H9 (cell line): Measurements from ENCODE around the gene UBE4B. TPM values are rescaled to one million over a fixed set of nuclear protein-coding genes. Genes with fewer than 3 reads are reported as not detected.

ENCODE experiments used
- DNase-seq: peaks from one replicate; pipeline ENCODE4 v3.0.0-alpha.2; 2017
- H2AFZ ChIP-seq: one replicate; pipeline ENCODE4 v1.6.1; 2013; ENCODE audit warnings: mild to moderate bottlenecking, low read length, control low read depth, moderate library complexity
- H2AK5ac ChIP-seq: 2 replicates; pipeline ENCODE4 v1.6.1; 2013; ENCODE audit warnings: low read length, control low read depth, mixed read lengths; ENCODE audit not compliant: insufficient read length
- H2BK120ac ChIP-seq: one replicate; pipeline ENCODE4 v1.6.1; 2013; ENCODE audit warnings: low read depth, mild to moderate bottlenecking, low read length, control low read depth, inconsistent platforms; ENCODE audit not compliant: poor library complexity, severe bottlenecking
- H2BK12ac ChIP-seq: 2 replicates; pipeline ENCODE4 v1.6.1; 2013; ENCODE audit warnings: low read length, control low read depth, mixed read lengths, low read depth; ENCODE audit not compliant: insufficient read length
- H2BK15ac ChIP-seq: 2 replicates; pipeline ENCODE4 v1.6.1; 2013; ENCODE audit warnings: low read depth, low read length, control low read depth
- H2BK20ac ChIP-seq: one replicate; pipeline ENCODE4 v1.6.1; 2013; ENCODE audit warnings: low read depth, mild to moderate bottlenecking, low read length, control low read depth, inconsistent platforms; ENCODE audit not compliant: poor library complexity, severe bottlenecking
- H2BK5ac ChIP-seq: 2 replicates; pipeline ENCODE4 v1.6.1; 2013; ENCODE audit warnings: low read length, control low read depth, mixed read lengths; ENCODE audit not compliant: insufficient read length
- H3K14ac ChIP-seq: 2 replicates; pipeline ENCODE4 v1.6.1; 2013; ENCODE audit warnings: low read length, control low read depth; ENCODE audit not compliant: insufficient read depth
- H3K18ac ChIP-seq: 2 replicates; pipeline ENCODE4 v1.6.1; 2013; ENCODE audit warnings: low read depth, mild to moderate bottlenecking, mixed read lengths, low read length, control low read depth; ENCODE audit not compliant: insufficient read length
- H3K23ac ChIP-seq: 2 replicates; pipeline ENCODE4 v1.6.1; 2013; ENCODE audit warnings: low read length, control low read depth, mixed read lengths, low read depth; ENCODE audit not compliant: insufficient read length
- H3K23me2 ChIP-seq: 2 replicates; pipeline ENCODE4 v1.6.1; 2013; ENCODE audit warnings: low read depth, mild to moderate bottlenecking, mixed read lengths, low read length, control low read depth; ENCODE audit not compliant: insufficient read length, poor library complexity, severe bottlenecking
- H3K27ac ChIP-seq: 2 replicates; pipeline ENCODE4 v1.5.1; 2013; ENCODE audit warnings: low read length, control low read depth, mixed read lengths, low read depth; ENCODE audit not compliant: insufficient read length
- H3K27me3 ChIP-seq: 2 replicates; pipeline ENCODE4 v1.6.1; 2013; ENCODE audit warnings: low read length, control low read depth, inconsistent platforms; ENCODE audit not compliant: insufficient read depth
- H3K4ac ChIP-seq: 2 replicates; pipeline ENCODE4 v1.6.1; 2013; ENCODE audit warnings: low read depth, mild to moderate bottlenecking, control low read depth, inconsistent platforms, low read length, moderate library complexity
- H3K4me1 ChIP-seq: 2 replicates; pipeline ENCODE4 v1.6.1; 2013; ENCODE audit warnings: low read length, control low read depth, inconsistent platforms; ENCODE audit not compliant: insufficient read depth
- H3K4me2 ChIP-seq: 2 replicates; pipeline ENCODE4 v1.6.1; 2013; ENCODE audit warnings: low read length, control low read depth, mixed read lengths; ENCODE audit not compliant: insufficient read length, insufficient read depth
- H3K56ac ChIP-seq: 2 replicates; pipeline ENCODE4 v1.6.1; 2013; ENCODE audit warnings: low read depth, mild to moderate bottlenecking, mixed read lengths, low read length, control low read depth; ENCODE audit not compliant: insufficient read length
- H3K79me1 ChIP-seq: 2 replicates; pipeline ENCODE4 v1.6.1; 2013; ENCODE audit warnings: low read depth, mild to moderate bottlenecking, moderate library complexity, low read length, control low read depth, inconsistent platforms; ENCODE audit not compliant: insufficient read depth, poor library complexity, severe bottlenecking
- H3K79me2 ChIP-seq: 2 replicates; pipeline ENCODE4 v1.6.1; 2013; ENCODE audit warnings: low read length, control low read depth, inconsistent platforms; ENCODE audit not compliant: insufficient read depth
- H3K9ac ChIP-seq: 2 replicates; pipeline ENCODE4 v1.6.1; 2013; ENCODE audit warnings: low read length, control low read depth, mixed read lengths; ENCODE audit not compliant: insufficient read length; ENCODE audit errors: extremely low read depth
- H3K9me3 ChIP-seq: one replicate; pipeline ENCODE4 v1.6.1; 2013; ENCODE audit warnings: low read depth, low read length, inconsistent platforms; ENCODE audit not compliant: control insufficient read depth
- H3T11ph ChIP-seq: one replicate; pipeline ENCODE4 v1.6.1; 2013; ENCODE audit warnings: mild to moderate bottlenecking, low read length, control low read depth, inconsistent platforms
- H4K20me1 ChIP-seq: one replicate; pipeline ENCODE4 v1.6.1; 2013; ENCODE audit not compliant: control insufficient read depth, insufficient read length, insufficient read depth
- H4K5ac ChIP-seq: 2 replicates; pipeline ENCODE4 v1.6.1; 2013; ENCODE audit warnings: low read depth, mild to moderate bottlenecking, mixed read lengths, low read length, control low read depth; ENCODE audit not compliant: insufficient read length
- H4K8ac ChIP-seq: replicated peaks from 2 replicates; pipeline ENCODE4 v1.6.1; 2013; ENCODE audit warnings: low read length, control low read depth, mixed read lengths, low read depth; ENCODE audit not compliant: insufficient read length
- H4K91ac ChIP-seq: 2 replicates; pipeline ENCODE4 v1.6.1; 2013; ENCODE audit warnings: low read depth, mild to moderate bottlenecking, moderate library complexity, mixed read lengths, low read length, control low read depth; ENCODE audit not compliant: insufficient read length
- H3K27ac Mint-ChIP-seq, 3 experiments: 2 replicates in 2 of 3; 3 replicates in 1 of 3; pipeline ENCODE4 v1.8.0; 2020 to 2021; ENCODE audit warnings: mixed read lengths in 3 of 3, mild to moderate bottlenecking in 1 of 3, moderate library complexity in 1 of 3
- H3K27me3 Mint-ChIP-seq: 2 replicates; pipeline ENCODE4 v1.8.0; 2021; ENCODE audit warnings: low read depth, mild to moderate bottlenecking, moderate library complexity, mixed read lengths
- H3K36me3 Mint-ChIP-seq, 3 experiments: 2 replicates in 2 of 3; 3 replicates in 1 of 3; pipeline ENCODE4 v1.8.0; 2020 to 2021; ENCODE audit warnings: low read depth in 3 of 3, mixed read lengths in 3 of 3; ENCODE audit not compliant: insufficient read depth in 1 of 3
- H3K4me1 Mint-ChIP-seq, 2 experiments: 2 replicates each; pipeline ENCODE4 v1.8.0; 2020; ENCODE audit warnings: mixed read lengths in 2 of 2
- H3K4me3 Mint-ChIP-seq, 2 experiments: 2 replicates in 1 of 2; 3 replicates in 1 of 2; pipeline ENCODE4 v1.8.0; 2020 to 2021; ENCODE audit warnings: mild to moderate bottlenecking in 2 of 2, mixed read lengths in 2 of 2, moderate library complexity in 1 of 2
- H3K9me3 Mint-ChIP-seq, 2 experiments: 2 replicates in 1 of 2; 3 replicates in 1 of 2; pipeline ENCODE4 v1.8.0; 2020; ENCODE audit warnings: mild to moderate bottlenecking in 2 of 2, mixed read lengths in 2 of 2, moderate library complexity in 1 of 2
- CTCF ChIP-seq: fragments of 200-600 bp; sonication (generic); conservative IDR thresholded peaks from 3 replicates; pipeline ENCODE4 v1.8.0; 2021; ENCODE audit warnings: antibody characterized with exemption, mild to moderate bottlenecking
- WGBS: extraction: QIAGEN DNeasy Blood & Tissue Kit; methylation state at CpG from one replicate; pipeline ENCODE4 v1.1.7; 2013; ENCODE audit warnings: missing lambda C conversion rate, low lambda C conversion rate, mixed read lengths; ENCODE audit not compliant: insufficient read length; ENCODE audit errors: extremely low coverage; 5-methylcytosine and 5-hydroxymethylcytosine counted together
- total RNA-seq: library from RNA; stranded (reverse); gene quantifications from 2 replicates; pipeline ENCODE4 v1.2.1, GENCODE V29; 2021

UBE4B gene
- total RNA-seq, 1 experiment from 2014 or later = 67.6 TPM

- DNase-seq = no peak
- Mint-ChIP-seq H3K4me3 (no peak overlapping the region), H3K27me3 (no peaks in the 10 kb centered on the region), H3K27ac (peak overlapping the region in 2 of 3 experiments; percentile 62 to 74; a peak in 2 of 7 replicates), H3K9me3 (no peaks in the 10 kb centered on the region), H3K4me1 (peaks cover 2 to 16% of the 10 kb centered on the region in 2 experiments; a peak in 2 of 4 replicates), H3K36me3 (peaks cover 21 to 59% (median 56%) of the 10 kb centered on the region in 3 experiments; a peak in 6 of 7 replicates)
- H3K27me3 ChIP-seq = no peaks in the 10 kb centered on the region; the same call in 1 of the 2 replicates
- no peak overlapping the region for H3K4me2 ChIP-seq
- H4K8ac ChIP-seq = no peak overlapping the region
- H3T11ph ChIP-seq = no peak overlapping the region
- no peak for TF ChIP-seq CTCF
- H2BK5ac ChIP-seq = no peak overlapping the region
- H2BK12ac ChIP-seq = no peak overlapping the region
- no peak overlapping the region for H3K14ac ChIP-seq
- no peak overlapping the region for H3K9ac ChIP-seq
- no CpG with 5 or more reads among the region's 8 CpGs for WGBS
- H4K5ac ChIP-seq = no peak overlapping the region
- no peaks in the 10 kb centered on the region for H4K20me1 ChIP-seq
- no peak overlapping the region for H2AK5ac ChIP-seq
- no peak overlapping the region for H3K27ac ChIP-seq
- H2BK15ac ChIP-seq = no peak overlapping the region
- no peak overlapping the region for H2BK120ac ChIP-seq
- no peaks in the 10 kb centered on the region for H3K79me1 ChIP-seq
- no peaks in the 10 kb centered on the region for H3K79me2 ChIP-seq
- no peaks in the 10 kb centered on the region for H3K9me3 ChIP-seq
- H3K56ac ChIP-seq = no peak overlapping the region
- no peaks in the 10 kb centered on the region for H3K4me1 ChIP-seq
- no peak overlapping the region for H3K4ac ChIP-seq
- H3K23ac ChIP-seq = no peak overlapping the region
- no peak overlapping the region for H2AFZ ChIP-seq
- H3K23me2 ChIP-seq = no peaks in the 10 kb centered on the region
- no peak overlapping the region for H4K91ac ChIP-seq
- H2BK20ac ChIP-seq = no peak overlapping the region
- no peak overlapping the region for H3K18ac ChIP-seq
Observed at GRCh38 chr1:10108134-10108663, 75.4 kb downstream of the UBE4B start.
